ENCODE results near the gene PRDX3. TPM values are rescaled to one million over a fixed set of nuclear protein-coding genes. Genes with fewer than 3 reads are reported as not detected.

The PRDX3 gene
- total RNA-seq, 1 experiment from 2014 or later: 167 TPM

GRCh38 chr10:119209035-119209735, 30.6 kb upstream of the PRDX3 start:
- no peak for TF ChIP-seq MXD4 (CRISPR knock-in tag; IDR thresholded peaks at IDR 0.05; ENCODE audit: borderline replicate concordance)
- peak; percentile 86 for TF ChIP-seq CTCF (IDR thresholded peaks at IDR 0.05)
- no peak for TF ChIP-seq OVOL2 (CRISPR knock-in tag; IDR thresholded peaks at IDR 0.05; ENCODE audit: borderline replicate concordance)
- TF ChIP-seq FOXP1 (CRISPR knock-in tag; IDR thresholded peaks at IDR 0.05; ENCODE audit: borderline replicate concordance): no peak
- TF ChIP-seq FOXK1 (CRISPR knock-in tag; IDR thresholded peaks at IDR 0.05): no peak
- no peak for TF ChIP-seq GTF2I (CRISPR knock-in tag; conservative IDR thresholded peaks at IDR 0.05)
- peak; percentile 12 for ATAC-seq
- CTCF ChIA-PET: interaction anchor here (0.6 to 4.5 kb wide), 31 partner anchors 9 to 279 kb away, joined by 3 to 59 read pairs (median 4); partner anchors contain the start of gene DENND10
- Mint-ChIP-seq H3K4me3 (peak overlapping the region; percentile 82), H3K36me3 (no peaks in the 10 kb centered on the region), H3K9me3 (no peaks in the 10 kb centered on the region), H3K27ac (no peak overlapping the region), H3K4me1 (peaks cover 51% of the 10 kb centered on the region), H3K27me3 (ENCODE audit: low read depth) (peaks cover 18% of the 10 kb centered on the region)
- DNase-seq (ENCODE audit: low spot score): peak; percentile 80
- POLR2A ChIA-PET: interaction anchor here (0.5 kb wide), 1 partner anchor 376 kb away, joined by 3 read pairs; no protein-coding TSS in a partner anchor

GRCh38 chr10:119208553-119208940, 29.9 kb upstream of the PRDX3 start:
- no peak for DNase-seq (ENCODE audit: low spot score)
- ATAC-seq: no peak
- Mint-ChIP-seq H3K27ac (no peak overlapping the region), H3K4me1 (peaks cover 45% of the 10 kb centered on the region), H3K36me3 (no peaks in the 10 kb centered on the region), H3K4me3 (peak overlapping the region; percentile 82), H3K9me3 (no peaks in the 10 kb centered on the region), H3K27me3 (ENCODE audit: low read depth) (peaks cover 18% of the 10 kb centered on the region)
- no peak for TF ChIP-seq NR3C1 (CRISPR knock-in tag; conservative IDR thresholded peaks at IDR 0.05; ENCODE audit: low read depth)
- no peak for TF ChIP-seq SOX15 (CRISPR knock-in tag; IDR thresholded peaks at IDR 0.05)
- no peak for TF ChIP-seq RELA (CRISPR knock-in tag; IDR thresholded peaks at IDR 0.05; ENCODE audit: borderline replicate concordance)
- TF ChIP-seq ATF3 (CRISPR knock-in tag; conservative IDR thresholded peaks at IDR 0.05): no peak
- CTCF ChIA-PET: interaction anchor here (0.9 to 4.5 kb wide), 11 partner anchors 10 to 279 kb away, joined by 3 to 59 read pairs (median 6); no protein-coding TSS in a partner anchor
- POLR2A ChIA-PET: no interaction called here

GRCh38 chr10:119207713-119208552, 29.3 kb upstream of the PRDX3 start:
- peaks cover 18% of the 10 kb centered on the region for H3K27me3 Mint-ChIP-seq (ENCODE audit: low read depth)
- peaks cover 44% of the 10 kb centered on the region for H3K4me1 Mint-ChIP-seq
- H3K27ac Mint-ChIP-seq: no peak overlapping the region
- H3K9me3 Mint-ChIP-seq: no peaks in the 10 kb centered on the region
- no peaks in the 10 kb centered on the region for H3K36me3 Mint-ChIP-seq
- ChIA-PET POLR2A (no interaction called here), CTCF (interaction anchor here (0.6 to 4.5 kb wide), 31 partner anchors 9 to 543 kb away, joined by 3 to 59 read pairs (median 6); no protein-coding TSS in a partner anchor)
- peak; percentile 12 for ATAC-seq
- DNase-seq (ENCODE audit: low spot score): peak; percentile 51
- 0 out of 2 replicates have a peak, but pooled peaks have one; percentile 22 for TF ChIP-seq MAX (CRISPR knock-in tag; IDR thresholded peaks at IDR 0.05)
- TF ChIP-seq CBFB (CRISPR knock-in tag; IDR thresholded peaks at IDR 0.05; ENCODE audit: low read depth): no peak
- TF ChIP-seq GABPB1 (CRISPR knock-in tag; IDR thresholded peaks at IDR 0.05): 0 out of 2 replicates have a peak, but pooled peaks have one; percentile 11
- peak overlapping the region; percentile 82 for H3K4me3 Mint-ChIP-seq

- Mint-ChIP-seq H3K4me1 (peaks cover 40% of the 10 kb centered on the region), H3K27ac (peak within 1 kb of the TSS; percentile 95; the same call in 1 of the 2 replicates), H3K9me3 (no peaks in the 10 kb centered on the region), H3K4me3 (peak within 1 kb of the TSS; percentile 87), H3K27me3 (ENCODE audit: low read depth) (peaks cover 18% of the 10 kb centered on the region), H3K36me3 (no peaks in the 10 kb centered on the region)
- ChIA-PET POLR2A (interaction anchor here (0.6 to 1.0 kb wide), 4 partner anchors 23 to 46 kb away, joined by 3 to 5 read pairs (median 4); partner anchors contain the start of gene SFXN4), CTCF (interaction anchor here (0.5 to 4.5 kb wide), 38 partner anchors 8 to 543 kb away, joined by 3 to 59 read pairs (median 5); partner anchors contain the start of gene RGS10)
- DNase-seq (ENCODE audit: low spot score) (peak; percentile 90), ATAC-seq (peak; percentile 86)
- TF ChIP-seq ETV6 (CRISPR knock-in tag; IDR thresholded peaks at IDR 0.05) (no peak), SMAD4 (CRISPR knock-in tag; IDR thresholded peaks at IDR 0.05) (no peak), AFF4 (CRISPR knock-in tag; IDR thresholded peaks at IDR 0.05; ENCODE audit: borderline replicate concordance) (no peak), ZNF281 (CRISPR knock-in tag; IDR thresholded peaks at IDR 0.05) (no peak)
Measured at GRCh38 chr10:119207366-119207666, 28.7 kb upstream of the PRDX3 start, which contains the start of gene GRK5. Gene GRK5 (plus strand): TSS chr10:119207571. CDS start chr10:119207918, 347 bp downstream.
